Fibroblast of skin of left biceps (primary cell): ENCODE measurements around the gene EIF2D.

Experiments used
- DNase-seq, 2 experiments: peaks; one replicate each; pipeline ENCODE4 v3.0.0-alpha.2; 2013; ENCODE audit warnings: low read depth in 2 of 2

Gene EIF2D

GRCh38 chr1:206570529-206570928 lies 41.7 kb downstream of the EIF2D start:
- DNase-seq, result no peak

GRCh38 chr1:206569556-206569955 lies 42.7 kb downstream of the EIF2D start:
- DNase-seq, result no peak

GRCh38 chr1:206568779-206569352 lies 43.4 kb downstream of the EIF2D start:
- DNase-seq, result no peak

GRCh38 chr1:206568256-206568655 lies 44.0 kb downstream of the EIF2D start:
- no peak for DNase-seq

GRCh38 chr1:206566999-206567398 lies 45.3 kb downstream of the EIF2D start:
- DNase-seq, result no peak

- no peak for DNase-seq
These were observed 46.3 kb downstream of the EIF2D start for GRCh38 chr1:206565995-206566394.

- DNase-seq, result no peak
These were observed 48.7 kb downstream of the EIF2D start for GRCh38 chr1:206563367-206564207.

- DNase-seq, result no peak
These were observed 52.1 kb downstream of the EIF2D start for GRCh38 chr1:206560007-206560716.

- DNase-seq, result no peak
These were observed 52.6 kb downstream of the EIF2D start for GRCh38 chr1:206559672-206559995.

GRCh38 chr1:206558794-206559671 lies 53.2 kb downstream of the EIF2D start:
- no peak for DNase-seq

- DNase-seq, result no peak
These were observed 54.4 kb downstream of the EIF2D start for GRCh38 chr1:206557636-206558473.

GRCh38 chr1:206556750-206557635 lies 55.3 kb downstream of the EIF2D start:
- DNase-seq, result no peak

- no peak for DNase-seq
These were observed 56.1 kb downstream of the EIF2D start for GRCh38 chr1:206556047-206556749.

GRCh38 chr1:206555473-206555935 lies 56.8 kb downstream of the EIF2D start:
- DNase-seq, result no peak

- DNase-seq, result no peak
These were observed 57.4 kb downstream of the EIF2D start for GRCh38 chr1:206554701-206555472.

- no peak for DNase-seq
These were observed 58.1 kb downstream of the EIF2D start for GRCh38 chr1:206554211-206554610.

GRCh38 chr1:206551986-206552326 lies 60.3 kb downstream of the EIF2D start:
- no peak for DNase-seq

- no peak for DNase-seq
These were observed 60.8 kb downstream of the EIF2D start for GRCh38 chr1:206551296-206551985.
